Measurements from ENCODE around the gene NUP107.
"Not testable (repeated sequence)": the region's sequence is repeated elsewhere in the genome, so short reads cannot be mapped to it uniquely, and the experiment has no call there.

Gene NUP107

GRCh38 chr12:68675101-68675842 is 11.5 kb upstream of the NUP107 start:
- no peaks in the 10 kb centered on the region for H3K4me1 ChIP-seq (ENCODE audit: insufficient read depth, low read length)
- no peaks in the 10 kb centered on the region for H3K9me3 ChIP-seq (ENCODE audit: control insufficient read depth, insufficient read depth, low read length)
- no peak overlapping the region for H3K9ac ChIP-seq (ENCODE audit: low read depth, low read length)
- H3K36me3 ChIP-seq (ENCODE audit: insufficient read depth, low read length) = no peaks in the 10 kb centered on the region

GRCh38 chr12:68676854-68677253 is 9.9 kb upstream of the NUP107 start:
- H3K36me3 ChIP-seq (ENCODE audit: insufficient read depth, low read length); H3K9me3 ChIP-seq (ENCODE audit: control insufficient read depth, insufficient read depth, low read length); H3K9ac ChIP-seq (ENCODE audit: low read depth, low read length); H3K4me1 ChIP-seq (ENCODE audit: insufficient read depth, low read length): not testable (repeated sequence)

GRCh38 chr12:68686262-68686594 is 550 bp upstream of the NUP107 start:
- no peaks in the 10 kb centered on the region for H3K9me3 ChIP-seq (ENCODE audit: control insufficient read depth, insufficient read depth, low read length)
- peak overlapping the region; percentile 70 for H3K9ac ChIP-seq (ENCODE audit: low read depth, low read length)
- H3K4me1 ChIP-seq (ENCODE audit: insufficient read depth, low read length) = no peaks in the 10 kb centered on the region
- H3K36me3 ChIP-seq (ENCODE audit: insufficient read depth, low read length) = peaks cover 3% of the 10 kb centered on the region

- Histone ChIP-seq H3K36me3 (ENCODE audit: insufficient read depth, low read length) (peaks cover 34% of the 10 kb centered on the region), H3K9ac (ENCODE audit: low read depth, low read length) (no peak overlapping the region), H3K9me3 (ENCODE audit: control insufficient read depth, insufficient read depth, low read length) (no peaks in the 10 kb centered on the region), H3K4me1 (ENCODE audit: insufficient read depth, low read length) (no peaks in the 10 kb centered on the region)
These were observed 8.7 kb downstream of the NUP107 start for GRCh38 chr12:68695454-68695853.

GRCh38 chr12:68699486-68699885 is 12.7 kb downstream of the NUP107 start:
- peaks cover 35% of the 10 kb centered on the region for H3K36me3 ChIP-seq (ENCODE audit: insufficient read depth, low read length)

GRCh38 chr12:68727776-68728175 is 41.0 kb downstream of the NUP107 start:
- H3K9ac ChIP-seq (ENCODE audit: low read depth, low read length) = no peak overlapping the region
- H3K9me3 ChIP-seq (ENCODE audit: control insufficient read depth, insufficient read depth, low read length) = no peaks in the 10 kb centered on the region
- no peaks in the 10 kb centered on the region for H3K4me1 ChIP-seq (ENCODE audit: insufficient read depth, low read length)
- H3K36me3 ChIP-seq (ENCODE audit: insufficient read depth, low read length) = peaks cover 13% of the 10 kb centered on the region

More at GRCh38 chr12:68699486-68699885, 12.7 kb downstream of the NUP107 start:
- Histone ChIP-seq H3K9me3 (ENCODE audit: control insufficient read depth, insufficient read depth, low read length) (no peaks in the 10 kb centered on the region), H3K4me1 (ENCODE audit: insufficient read depth, low read length) (no peaks in the 10 kb centered on the region), H3K9ac (ENCODE audit: low read depth, low read length) (no peak overlapping the region)

- no peaks in the 10 kb centered on the region for H3K9me3 ChIP-seq (ENCODE audit: control insufficient read depth, insufficient read depth, low read length)
- H3K36me3 ChIP-seq (ENCODE audit: insufficient read depth, low read length) = peaks cover 30% of the 10 kb centered on the region
- H3K9ac ChIP-seq (ENCODE audit: low read depth, low read length) = no peak overlapping the region
- H3K4me1 ChIP-seq (ENCODE audit: insufficient read depth, low read length) = 0 out of 2 replicates have a peak, but pooled peaks cover 4% of the 10 kb centered on the region
These were observed 46.9 kb downstream of the NUP107 start for GRCh38 chr12:68733661-68734071.

GRCh38 chr12:68739891-68740290 is 53.1 kb downstream of the NUP107 start:
- Histone ChIP-seq H3K9ac (ENCODE audit: low read depth, low read length) (no peak overlapping the region), H3K4me1 (ENCODE audit: insufficient read depth, low read length) (no peaks in the 10 kb centered on the region), H3K36me3 (ENCODE audit: insufficient read depth, low read length) (peaks cover 21% of the 10 kb centered on the region), H3K9me3 (ENCODE audit: control insufficient read depth, insufficient read depth, low read length) (no peaks in the 10 kb centered on the region)

GRCh38 chr12:68743356-68743755 is 56.6 kb downstream of the NUP107 start:
- no peaks in the 10 kb centered on the region for H3K9me3 ChIP-seq (ENCODE audit: control insufficient read depth, insufficient read depth, low read length)
- no peak overlapping the region for H3K9ac ChIP-seq (ENCODE audit: low read depth, low read length)
- H3K36me3 ChIP-seq (ENCODE audit: insufficient read depth, low read length) = peaks cover 10% of the 10 kb centered on the region
- no peaks in the 10 kb centered on the region for H3K4me1 ChIP-seq (ENCODE audit: insufficient read depth, low read length)

- no peaks in the 10 kb centered on the region for H3K4me1 ChIP-seq (ENCODE audit: insufficient read depth, low read length)
- H3K9ac ChIP-seq (ENCODE audit: low read depth, low read length) = peak overlapping the region; percentile 22; the same call in 1 of the 2 replicates
- no peaks in the 10 kb centered on the region for H3K9me3 ChIP-seq (ENCODE audit: control insufficient read depth, insufficient read depth, low read length)
- peaks cover 8% of the 10 kb centered on the region for H3K36me3 ChIP-seq (ENCODE audit: insufficient read depth, low read length)
These were observed 58.7 kb downstream of the NUP107 start for GRCh38 chr12:68745376-68745903.

- Histone ChIP-seq H3K36me3 (ENCODE audit: insufficient read depth, low read length) (peaks cover 8% of the 10 kb centered on the region), H3K4me1 (ENCODE audit: insufficient read depth, low read length) (no peaks in the 10 kb centered on the region), H3K9ac (ENCODE audit: low read depth, low read length) (peak within 1 kb of the TSS; percentile 74), H3K9me3 (ENCODE audit: control insufficient read depth, insufficient read depth, low read length) (no peaks in the 10 kb centered on the region)
These were observed 59.3 kb downstream of the NUP107 start, which contains the start of gene SLC35E3 for GRCh38 chr12:68745904-68746571. Gene SLC35E3, plus strand, starts transcription at chr12:68746176. Its CDS starts 202 bp downstream, at chr12:68746378.

- peak overlapping the region; percentile 74 for H3K9ac ChIP-seq (ENCODE audit: low read depth, low read length)
- peaks cover 8% of the 10 kb centered on the region for H3K36me3 ChIP-seq (ENCODE audit: insufficient read depth, low read length)
- no peaks in the 10 kb centered on the region for H3K9me3 ChIP-seq (ENCODE audit: control insufficient read depth, insufficient read depth, low read length)
- no peaks in the 10 kb centered on the region for H3K4me1 ChIP-seq (ENCODE audit: insufficient read depth, low read length)
These were observed 59.9 kb downstream of the NUP107 start for GRCh38 chr12:68746572-68747180.

- no peaks in the 10 kb centered on the region for H3K4me1 ChIP-seq (ENCODE audit: insufficient read depth, low read length)
- H3K9me3 ChIP-seq (ENCODE audit: control insufficient read depth, insufficient read depth, low read length) = no peaks in the 10 kb centered on the region
- no peak overlapping the region for H3K9ac ChIP-seq (ENCODE audit: low read depth, low read length)
- H3K36me3 ChIP-seq (ENCODE audit: insufficient read depth, low read length) = peaks cover 13% of the 10 kb centered on the region; the same call in 1 of the 2 replicates
These were observed 62.7 kb downstream of the NUP107 start for GRCh38 chr12:68749443-68749842.

GRCh38 chr12:68749861-68750260 is 63.1 kb downstream of the NUP107 start:
- Histone ChIP-seq H3K4me1 (ENCODE audit: insufficient read depth, low read length) (no peaks in the 10 kb centered on the region), H3K9me3 (ENCODE audit: control insufficient read depth, insufficient read depth, low read length) (no peaks in the 10 kb centered on the region), H3K9ac (ENCODE audit: low read depth, low read length) (no peak overlapping the region), H3K36me3 (ENCODE audit: insufficient read depth, low read length) (peaks cover 13% of the 10 kb centered on the region)
